HG02943 (cell line): ENCODE measurements around the gene NELL1.

Experiments
- ATAC-seq: cut with Tn5 transposase; IDR thresholded peaks from one replicate; pipeline ENCODE4 v1.9.1; 2021; ENCODE audit warnings: mild to moderate bottlenecking, low read depth, moderate library complexity; ENCODE audit not compliant: unreplicated experiment

Gene NELL1

DNA sequence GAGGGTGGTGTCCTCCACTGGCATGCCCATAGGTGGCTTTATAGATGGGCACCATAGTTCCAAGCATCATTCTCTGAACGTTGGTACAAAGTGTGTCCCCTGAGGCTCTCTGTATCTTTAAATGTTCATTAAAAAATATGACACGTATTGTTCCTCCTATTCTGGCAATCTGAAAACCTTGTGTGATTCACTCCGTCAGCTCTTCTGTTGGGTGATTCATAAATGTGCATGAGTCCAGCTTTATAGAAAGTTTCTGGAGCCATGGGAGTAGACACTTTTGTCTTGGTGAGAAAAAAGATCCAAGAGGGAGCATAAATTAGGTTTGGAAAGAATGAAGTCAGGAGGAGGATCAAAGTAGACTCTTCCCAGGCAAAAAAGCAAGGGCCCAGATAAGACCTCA is 728.8 kb downstream of the NELL1 start:
- no peak for ATAC-seq

- no peak for ATAC-seq
These were observed 732.1 kb downstream of the NELL1 start for GRCh38 chr11:21401496-21401895.

DNA sequence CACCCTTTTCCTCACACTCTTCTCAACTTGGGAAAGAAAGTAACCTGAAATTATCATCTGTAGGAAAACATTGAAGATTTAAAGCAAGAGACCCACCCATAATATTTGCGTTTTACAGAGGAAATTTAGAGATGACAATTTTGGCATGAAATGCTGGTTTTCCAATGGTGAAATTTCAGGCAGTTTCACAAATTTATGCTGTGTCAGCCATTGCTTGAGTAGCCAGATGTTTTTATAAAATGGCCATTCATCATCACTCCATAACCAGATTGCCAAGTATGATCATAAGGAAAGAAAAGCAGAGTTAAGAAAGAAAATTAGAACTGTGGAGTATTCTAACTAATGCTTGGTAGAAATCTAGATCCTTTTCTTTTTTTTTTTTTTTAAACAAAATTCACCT is 732.9 kb downstream of the NELL1 start:
- no peak for ATAC-seq

DNA sequence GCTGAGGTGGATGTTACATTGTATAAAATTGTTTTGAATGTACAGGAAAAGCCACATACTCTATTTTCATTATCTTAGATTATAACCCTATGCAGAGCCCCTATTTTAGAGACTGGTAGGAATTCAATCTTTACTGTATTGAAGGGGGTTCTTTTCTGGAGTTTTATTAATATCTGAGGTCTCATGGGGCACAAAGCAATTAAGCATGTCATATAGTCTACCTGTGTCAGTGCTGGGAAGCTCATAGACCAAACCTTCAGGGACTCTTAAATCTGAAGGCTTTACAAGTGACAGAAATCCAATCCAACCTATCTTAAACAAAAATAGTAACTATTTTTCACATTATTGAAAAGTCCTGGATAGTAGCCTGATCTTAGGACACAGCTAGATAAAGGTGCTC is 733.7 kb downstream of the NELL1 start:
- no peak for ATAC-seq

GRCh38 chr11:21405422-21405821 is 736.0 kb downstream of the NELL1 start:
- no peak for ATAC-seq

DNA sequence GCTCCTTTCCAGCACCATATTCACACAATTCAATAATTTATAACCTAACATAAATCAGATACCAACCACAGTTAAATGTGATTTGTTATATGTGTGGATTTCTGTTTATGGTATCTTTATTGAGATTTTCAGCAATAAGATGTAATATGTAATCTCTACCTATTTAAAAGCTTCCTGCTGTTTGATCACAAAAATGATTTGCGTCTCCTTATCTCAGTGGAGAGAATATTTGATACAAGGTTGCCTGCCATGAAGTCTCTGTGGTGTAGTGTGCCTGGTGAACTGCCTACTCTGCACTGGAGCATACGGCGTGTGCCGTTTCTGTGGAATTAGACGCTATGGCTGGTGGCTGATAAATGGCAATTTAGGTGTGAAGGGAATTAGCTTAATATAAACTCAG is 741.1 kb downstream of the NELL1 start:
- ATAC-seq = no peak

- no peak for ATAC-seq
These were observed 741.7 kb downstream of the NELL1 start for GRCh38 chr11:21411104-21411503.

GRCh38 chr11:21411597-21411996 is 742.2 kb downstream of the NELL1 start:
- no peak for ATAC-seq

GRCh38 chr11:21412652-21413383 is 743.4 kb downstream of the NELL1 start:
- ATAC-seq = no peak

DNA sequence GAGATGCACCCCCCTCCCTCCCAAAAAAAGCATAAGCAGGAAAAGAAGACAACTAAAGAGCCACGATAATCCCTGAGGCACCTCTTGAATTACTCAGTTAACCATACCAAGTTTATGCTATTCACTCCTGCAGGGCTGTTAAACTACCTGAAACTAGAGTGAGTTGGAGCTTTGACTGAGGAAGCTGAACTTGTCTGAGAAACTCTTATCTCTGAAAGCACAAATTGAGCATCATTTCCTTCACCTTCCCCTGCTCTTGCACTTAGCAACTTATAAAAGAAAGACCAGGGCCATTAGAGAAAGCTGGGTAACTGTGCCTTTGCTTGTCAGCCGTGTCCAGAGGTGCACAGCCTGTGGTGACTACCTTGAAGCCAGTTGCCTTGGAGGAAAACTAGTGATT is 745.6 kb downstream of the NELL1 start:
- ATAC-seq = no peak

DNA sequence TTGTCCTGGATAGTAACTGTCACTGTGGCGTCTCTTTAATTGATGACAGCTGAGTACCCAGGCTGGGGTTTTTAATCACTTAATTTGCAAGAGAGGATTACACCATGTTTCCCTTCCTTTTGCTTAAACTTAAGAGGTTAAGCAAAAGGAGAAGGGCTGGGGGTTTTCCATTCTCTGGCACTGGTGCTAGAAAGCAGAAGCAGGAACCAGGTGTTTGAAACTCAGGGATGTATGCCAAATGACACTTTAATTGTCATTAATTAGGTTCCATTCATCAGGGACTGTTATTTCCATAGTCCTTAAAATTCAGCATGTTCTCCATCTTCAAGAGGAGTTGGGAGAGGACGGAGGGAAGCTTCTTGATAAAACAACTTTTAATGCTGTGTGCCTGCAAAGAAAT is 746.2 kb downstream of the NELL1 start:
- no peak for ATAC-seq

DNA sequence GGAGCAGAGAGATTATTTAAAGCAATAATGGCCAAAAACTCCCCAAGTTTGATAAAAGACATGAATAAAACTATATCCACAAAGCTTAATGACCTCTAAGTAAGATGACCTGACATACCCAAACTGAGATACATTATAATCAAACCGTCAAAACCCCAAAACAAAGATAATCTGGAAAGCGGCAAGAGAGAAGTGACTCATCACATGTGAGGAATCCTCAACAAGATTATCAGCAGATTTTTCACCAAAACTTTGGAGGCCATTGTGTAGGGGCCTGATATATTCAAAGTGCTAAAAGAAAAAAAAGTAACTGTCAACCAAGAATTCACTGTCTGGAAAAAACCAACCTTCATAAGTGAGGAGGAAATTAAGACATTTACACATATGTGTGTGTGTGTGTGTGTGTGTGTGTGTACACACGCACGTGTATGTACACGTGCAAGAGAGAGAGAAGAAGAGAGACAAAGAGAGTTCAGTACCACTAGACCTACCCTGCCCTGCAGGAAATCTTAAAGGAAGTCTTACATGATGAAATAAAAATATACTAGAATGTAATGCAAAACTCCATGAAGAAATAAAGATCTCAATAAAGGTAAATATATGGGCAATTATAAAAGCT is 752.4 kb downstream of the NELL1 start:
- no peak for ATAC-seq

DNA sequence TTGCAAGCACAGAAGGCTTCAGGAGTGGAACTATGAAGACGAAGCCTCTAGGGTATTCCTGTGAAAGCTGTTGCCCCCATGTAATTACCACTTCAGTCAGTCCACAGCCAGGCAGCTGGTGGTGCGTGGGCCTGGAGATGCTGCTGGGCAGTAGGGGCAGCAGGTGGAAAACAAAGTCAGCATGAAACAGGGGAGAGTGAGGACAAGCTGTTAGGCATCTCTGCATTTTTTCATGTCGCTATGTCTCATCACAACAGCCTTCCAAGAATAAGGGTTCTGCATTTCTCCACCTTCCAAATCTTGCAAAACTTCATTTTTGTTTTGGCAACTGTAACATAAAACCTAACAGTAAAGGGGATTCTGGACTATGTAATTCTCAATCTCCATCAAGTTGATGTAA is 757.5 kb downstream of the NELL1 start:
- no peak for ATAC-seq

DNA sequence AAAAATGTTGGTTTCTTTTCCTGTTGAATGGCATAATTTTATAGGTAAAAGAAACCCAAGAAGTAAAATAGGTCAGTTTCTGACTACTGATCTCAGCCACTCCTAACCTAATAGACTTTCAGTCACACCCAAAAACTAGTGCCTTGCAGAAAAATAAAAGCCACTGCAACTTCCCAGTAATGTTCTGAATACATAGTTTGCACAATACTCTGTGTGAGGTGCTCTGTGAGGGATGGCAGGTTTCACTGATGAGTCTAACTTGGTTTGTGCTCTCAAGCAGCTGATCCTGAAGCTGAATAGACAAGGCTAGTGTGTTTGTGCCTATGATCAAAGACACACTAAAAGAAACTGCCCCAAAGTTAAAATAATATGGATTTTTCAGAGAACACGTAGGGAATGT is 758.3 kb downstream of the NELL1 start:
- ATAC-seq = no peak

DNA sequence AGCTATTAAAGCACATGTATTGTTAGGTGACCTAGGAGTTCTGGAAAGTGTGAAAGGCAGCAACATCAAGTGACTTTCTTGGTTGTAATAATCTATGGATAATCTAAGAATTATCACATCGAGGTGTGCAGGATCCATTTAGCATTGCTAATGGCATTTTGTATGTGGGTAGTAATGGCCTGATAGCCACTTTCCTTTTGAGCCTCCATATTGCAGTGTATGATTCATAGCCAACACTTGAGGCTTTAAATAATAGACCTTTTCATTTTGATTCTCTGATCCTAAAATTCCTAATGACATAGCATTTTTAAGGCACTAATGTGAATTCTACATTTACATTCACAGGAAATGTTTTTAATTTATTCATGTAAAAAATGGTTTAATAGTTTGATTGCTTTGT is 759.4 kb downstream of the NELL1 start:
- no peak for ATAC-seq

GRCh38 chr11:21429401-21429800 is 760.0 kb downstream of the NELL1 start:
- ATAC-seq = no peak

GRCh38 chr11:21430537-21430936 is 761.2 kb downstream of the NELL1 start:
- ATAC-seq = no peak

GRCh38 chr11:21446939-21447590 is 777.7 kb downstream of the NELL1 start:
- peak; percentile 59 for ATAC-seq

DNA sequence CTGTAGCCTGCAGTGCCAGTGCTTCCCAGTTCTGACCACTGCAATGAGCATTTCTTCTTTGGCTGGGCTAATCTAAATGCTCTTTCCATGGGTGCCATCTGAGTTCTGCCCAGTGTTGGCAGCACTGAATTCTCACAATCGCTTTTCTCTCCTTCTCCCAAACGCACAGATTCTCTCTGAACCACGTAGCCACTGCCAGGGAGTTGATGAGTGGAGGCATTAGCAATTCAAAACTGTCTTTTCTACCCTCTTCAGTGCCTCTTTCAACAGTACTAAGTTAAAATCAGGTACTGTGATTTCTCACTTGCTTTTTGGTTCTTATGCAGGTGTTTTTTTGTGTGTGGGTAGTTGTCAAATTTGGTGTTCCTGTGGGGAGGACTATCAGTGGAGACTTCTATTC is 778.5 kb downstream of the NELL1 start:
- ATAC-seq = no peak

DNA sequence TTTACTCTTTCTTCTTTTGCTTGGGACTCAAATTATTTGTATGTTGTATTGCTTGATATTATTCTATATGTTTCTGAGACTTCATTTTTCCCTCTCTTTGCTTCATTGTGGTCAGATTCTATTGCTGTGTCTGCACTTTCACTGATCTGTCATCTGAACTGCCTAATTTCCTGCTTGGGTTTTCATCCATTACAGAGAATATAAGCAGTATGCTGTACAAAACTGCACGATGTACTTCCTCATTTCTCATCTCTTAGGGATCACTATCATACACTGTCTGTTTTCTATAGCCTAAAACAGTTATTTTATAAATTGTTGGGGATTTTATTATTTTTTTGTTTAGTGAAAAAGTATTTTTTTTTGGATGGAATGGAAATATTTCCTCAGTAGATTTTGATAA is 786.8 kb downstream of the NELL1 start:
- no peak for ATAC-seq

GRCh38 chr11:21460082-21460481 is 790.7 kb downstream of the NELL1 start:
- no peak for ATAC-seq

DNA sequence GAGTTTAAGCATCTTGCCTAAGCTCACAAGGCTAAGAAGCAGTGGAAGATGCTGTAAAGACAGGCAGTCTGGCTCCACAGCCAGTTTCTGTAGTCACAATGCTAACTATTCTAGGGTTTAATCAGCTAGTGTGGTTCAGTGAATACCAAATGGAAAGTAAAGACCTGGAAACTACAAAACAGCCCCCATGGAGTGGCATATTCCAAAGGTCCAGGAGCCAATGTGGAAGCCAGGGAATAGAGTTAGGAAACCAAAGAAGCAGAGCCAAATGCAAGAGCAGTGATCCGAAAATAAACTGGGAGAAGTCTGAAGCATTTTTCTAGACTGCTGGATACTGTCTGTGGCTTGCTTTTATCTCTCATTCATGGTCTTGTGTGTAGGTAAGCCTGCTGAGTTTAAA is 792.3 kb downstream of the NELL1 start:
- ATAC-seq = no peak
